Suprapubic skin (tissue), 4 donors: ENCODE measurements around the gene PHF20. TPM values are rescaled to one million over a fixed set of nuclear protein-coding genes. Genes with fewer than 3 reads are reported as not detected.

Experiments used
- DNase-seq, 2 donors: peaks; one replicate each; pipeline ENCODE4 v3.0.0-alpha.2; 2019; ENCODE audit warnings: low spot score in 2 of 2
- H3K27ac ChIP-seq: fragments of 200-600 bp; sonication (generic); one replicate; pipeline ENCODE4 v1.5.1; 2019
- H3K27me3 ChIP-seq: fragments of 200-600 bp; sonication (generic); one replicate; pipeline ENCODE4 v1.5.1; 2019
- H3K36me3 ChIP-seq: fragments of 200-600 bp; sonication (generic); one replicate; pipeline ENCODE4 v1.5.1; 2019
- H3K4me1 ChIP-seq: fragments of 200-600 bp; sonication (generic); one replicate; pipeline ENCODE4 v1.5.1; 2019
- H3K4me3 ChIP-seq: fragments of 200-600 bp; sonication (generic); one replicate; pipeline ENCODE4 v1.5.1; 2019; ENCODE audit warnings: mild to moderate bottlenecking
- H3K9me3 ChIP-seq: fragments of 200-600 bp; sonication (generic); one replicate; pipeline ENCODE4 v1.5.1; 2019
- CTCF ChIP-seq, 2 donors: fragments of 200-600 bp in 1 of 2; fragments of 450-650 bp in 1 of 2; sonication (generic) in 1 of 2; IDR thresholded peaks; one replicate each; pipeline ENCODE4 v1.5.1; 2016 to 2019; ENCODE audit warnings: antibody characterized with exemption in 2 of 2, mild to moderate bottlenecking in 1 of 2, moderate library complexity in 1 of 2
- EP300 ChIP-seq: sonication (generic); formaldehyde crosslinking; IDR thresholded peaks from one replicate; pipeline ENCODE4 v1.6.1; 2017; ENCODE audit warnings: antibody characterized with exemption
- POLR2A ChIP-seq, 2 donors: fragments of 450-650 bp; IDR thresholded peaks; one replicate each; pipeline ENCODE4 v1.6.1; 2017; ENCODE audit warnings: antibody characterized with exemption in 2 of 2, mild to moderate bottlenecking in 2 of 2, moderate library complexity in 2 of 2
- POLR2AphosphoS5 ChIP-seq, 3 donors: sonication (generic); formaldehyde crosslinking; IDR thresholded peaks; one replicate each; pipeline ENCODE4 v1.6.1; 2017; ENCODE audit warnings: antibody characterized with exemption in 3 of 3
- WGBS: methylation state at CpG from one replicate; pipeline ENCODE4 v1.1.5; 2018; 5-methylcytosine and 5-hydroxymethylcytosine counted together
- total RNA-seq, 4 donors: library from RNA; depleted of rRNA; stranded (reverse); fragments of >200 nt; gene quantifications; one replicate each; pipeline ENCODE4 v1.1.0, GENCODE V29; 2016

The PHF20 gene
- total RNA-seq, 4 donors from 2014 or later, result 44.2 to 60.6 (median 47.3) TPM

GRCh38 chr20:35856866-35857265 is 85.1 kb downstream of the PHF20 start:
- WGBS, result 50% methylated on average over 4 of the region's 4 CpGs
- H3K27me3 ChIP-seq, result no peaks in the 10 kb centered on the region
- TF ChIP-seq EP300, result no peak
- TF ChIP-seq POLR2AphosphoS5 (IDR thresholded peaks at IDR 0.05), result no peak
- TF ChIP-seq POLR2A (IDR thresholded peaks at IDR 0.05), result no peak
- no peak for TF ChIP-seq CTCF (IDR thresholded peaks at IDR 0.05)
- DNase-seq, result no peak
- no peak overlapping the region for H3K27ac ChIP-seq
- H3K9me3 ChIP-seq, result no peaks in the 10 kb centered on the region
- H3K4me1 ChIP-seq, result peaks cover 4% of the 10 kb centered on the region
- no peak overlapping the region for H3K4me3 ChIP-seq
- peaks cover 10% of the 10 kb centered on the region for H3K36me3 ChIP-seq

- peaks cover 8% of the 10 kb centered on the region for H3K4me1 ChIP-seq
- DNase-seq, result no peak
- TF ChIP-seq EP300 (no peak), POLR2AphosphoS5 (IDR thresholded peaks at IDR 0.05) (no peak), CTCF (IDR thresholded peaks at IDR 0.05) (no peak), POLR2A (IDR thresholded peaks at IDR 0.05) (no peak)
- H3K27me3 ChIP-seq, result no peaks in the 10 kb centered on the region
- H3K9me3 ChIP-seq, result no peaks in the 10 kb centered on the region
- H3K4me3 ChIP-seq, result no peak overlapping the region
- H3K27ac ChIP-seq, result no peak overlapping the region
- peaks cover 4% of the 10 kb centered on the region for H3K36me3 ChIP-seq
- 48% methylated on average over 1 of the region's 1 CpG for whole genome bisulfite sequencing
Observed at GRCh38 chr20:35866418-35867202, 94.8 kb downstream of the PHF20 start.

GRCh38 chr20:35870541-35871258 is 98.9 kb downstream of the PHF20 start:
- Histone ChIP-seq H3K36me3 (peaks cover 4% of the 10 kb centered on the region), H3K4me1 (peaks cover 20% of the 10 kb centered on the region), H3K4me3 (no peak overlapping the region), H3K27me3 (no peaks in the 10 kb centered on the region), H3K27ac (peak overlapping the region; percentile 14), H3K9me3 (no peaks in the 10 kb centered on the region)
- 45% methylated on average over 7 of the region's 7 CpGs for WGBS
- no peak for TF ChIP-seq EP300
- TF ChIP-seq POLR2AphosphoS5 (IDR thresholded peaks at IDR 0.05), result no peak
- no peak for TF ChIP-seq POLR2A (IDR thresholded peaks at IDR 0.05)
- no peak for TF ChIP-seq CTCF (IDR thresholded peaks at IDR 0.05)
- DNase-seq, result no peak

- H3K4me1 ChIP-seq, result peaks cover 23% of the 10 kb centered on the region
- 19% methylated on average over 5 of the region's 5 CpGs for WGBS
- TF ChIP-seq CTCF (IDR thresholded peaks at IDR 0.05) (no peak), EP300 (no peak), POLR2AphosphoS5 (IDR thresholded peaks at IDR 0.05) (no peak), POLR2A (IDR thresholded peaks at IDR 0.05) (no peak)
- peaks cover 4% of the 10 kb centered on the region for H3K36me3 ChIP-seq
- H3K27ac ChIP-seq, result peak overlapping the region; percentile 14
- no peak for DNase-seq
- H3K9me3 ChIP-seq, result no peaks in the 10 kb centered on the region
- H3K4me3 ChIP-seq, result no peak overlapping the region
- no peaks in the 10 kb centered on the region for H3K27me3 ChIP-seq
Observed at GRCh38 chr20:35871259-35871771, 99.5 kb downstream of the PHF20 start.

- Histone ChIP-seq H3K4me1 (peaks cover 21% of the 10 kb centered on the region), H3K27ac (peak overlapping the region; percentile 34), H3K9me3 (no peaks in the 10 kb centered on the region), H3K4me3 (no peak overlapping the region), H3K27me3 (no peaks in the 10 kb centered on the region), H3K36me3 (no peaks in the 10 kb centered on the region)
- TF ChIP-seq CTCF (IDR thresholded peaks at IDR 0.05) (no peak), POLR2AphosphoS5 (IDR thresholded peaks at IDR 0.05) (no peak), POLR2A (IDR thresholded peaks at IDR 0.05) (no peak), EP300 (no peak)
- 87% methylated on average over 3 of the region's 3 CpGs for WGBS
- no peak for DNase-seq
Observed at GRCh38 chr20:35876033-35876320, 104.2 kb downstream of the PHF20 start.
